Pancreas (tissue), 10 donors: ENCODE data around the gene CACNA2D2. TPM values are rescaled to one million over a fixed set of nuclear protein-coding genes. Genes with fewer than 3 reads are reported as not detected.

Experiments
- ATAC-seq, 4 donors: fragments of 200-7000 bp; cut with Tn5 transposase; one replicate each; pipeline versions ENCODE4 v1.8.0 to v1.9.1; 2020; ENCODE audit warnings: mild to moderate bottlenecking in 4 of 4, moderate library complexity in 4 of 4
- DNase-seq, 6 donors: peaks; one replicate each; pipeline ENCODE4 v3.0.0-alpha.2; 2020
- FAIRE-seq: peaks from 2 replicates; lab custom pipeline; 2012; peaks lifted over from hg19 to GRCh38; lab: Jason Lieb, UNC
- H3K27ac ChIP-seq, 4 donors: fragments of 200-600 bp; sonication (generic); 1 replicate in 3 of 4; 2 replicates in 1 of 4; pipeline versions ENCODE4 v1.5.0 to v1.8.0; 2020
- H3K27me3 ChIP-seq, 4 donors: fragments of 200-600 bp; one replicate each; pipeline ENCODE4 v1.8.0; 2021
- H3K36me3 ChIP-seq, 3 donors: fragments of 200-600 bp; sonication (generic) in 1 of 3; one replicate each; pipeline versions ENCODE4 v1.5.0 to v1.8.0; 2020 to 2021
- H3K4me1 ChIP-seq, 3 donors: fragments of 200-600 bp; one replicate each; pipeline ENCODE4 v1.8.0; 2021
- H3K4me3 ChIP-seq, 4 donors: fragments of 200-600 bp; sonication (generic) in 2 of 4; one replicate each; pipeline versions ENCODE4 v1.5.0 to v1.8.0; 2020 to 2021
- H3K9me3 ChIP-seq, 4 donors: fragments of 200-600 bp; one replicate each; pipeline ENCODE4 v1.8.0; 2021
- CTCF ChIP-seq, 4 donors: fragments of 200-600 bp; sonication (generic) in 3 of 4; IDR thresholded peaks; one replicate each; pipeline versions ENCODE4 v1.5.0 to v1.8.0; 2021; ENCODE audit warnings: antibody characterized with exemption in 4 of 4
- WGBS, 2 donors: extraction: QIAGEN DNeasy Blood & Tissue Kit; methylation state at CpG; one replicate each; pipeline ENCODE4 v1.1.7; 2013; 5-methylcytosine and 5-hydroxymethylcytosine counted together
- intact Hi-C, 3 donors: fragments of 100-400 bp; cut with DNase I; formaldehyde crosslinking; loops; one replicate each; pipeline versions ENCODE4 v1.11.1 to v1.14.2; 2022
- polyA plus RNA-seq, 2 donors: library from polyadenylated mRNA; stranded (reverse); fragments of 200-250 nt; gene quantifications; one replicate each; pipeline ENCODE4 v1.2.3, GENCODE V29; 2013
- total RNA-seq, 6 donors: library from RNA; stranded (reverse); fragmentation: NEBNext Ultra II Directional in 4 of 6; extraction: Animal tissue kit (Norgen Biotek cat#: 25700) in 4 of 6; gene quantifications; one replicate each; pipeline versions ENCODE4 v1.2.1 to v1.2.4, GENCODE V29; 2021 to 2023
- donor health status: healthy with polysubstance abuse.
- donor health status: DM: no; HTN: no; CAD: no; lungs with moderate emphysema.
- donor health status: DM: no; HTN: no; CAD: no.
- donor health status: control.
- donor health status: control.
- donor health status: Bipolar disorder and iron deficiency.
- donor health status: DM: yes; HTN: yes; CAD: no.
- donor health status: DM: no; HTN: no; CAD: no.
- donor health status: DM: no; HTN: no; CAD: no.
- donor health status: DM: yes; HTN: yes; CAD: no.

Gene CACNA2D2
- total and polyA plus RNA-seq, 8 donors: 1.1 to 19.5 (median 3.3) TPM

DNA sequence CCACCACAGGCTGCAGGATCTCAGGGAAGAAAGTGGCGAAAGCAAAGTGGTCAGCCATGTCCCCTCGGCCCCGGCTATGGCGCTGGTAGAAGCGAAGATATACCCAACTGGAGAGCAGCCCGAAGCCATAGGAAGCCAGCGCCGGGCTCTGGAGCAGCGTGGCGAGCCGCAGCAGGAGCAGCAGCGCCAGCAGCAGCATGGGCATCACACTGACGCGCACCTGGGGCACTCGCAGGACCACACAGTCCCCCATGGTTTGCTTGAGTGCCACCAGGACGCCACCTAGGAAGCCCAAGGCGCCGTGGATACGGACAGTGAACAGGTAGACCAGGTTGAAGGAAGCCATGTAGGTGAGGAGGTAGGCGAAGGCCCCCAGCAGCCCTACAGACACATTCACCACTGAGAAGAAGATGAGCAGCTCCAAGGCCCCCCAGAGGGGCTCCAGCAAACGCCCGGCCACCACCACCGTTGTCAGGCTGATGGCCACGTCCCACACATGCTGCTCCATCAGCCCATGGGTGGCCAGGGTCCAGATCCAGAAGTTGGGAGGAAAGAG is 145.0 kb downstream of the CACNA2D2 start:
- peak in 2 of 6 donors; percentile 50 to 56 for DNase-seq
- TF ChIP-seq CTCF (IDR thresholded peaks at IDR 0.05): no peak
- intact Hi-C loops: no loop called here

GRCh38 chr3:50357481-50357880 is 146.0 kb downstream of the CACNA2D2 start:
- WGBS, 2 donors: 54 to 65% methylated on average over 1 of the region's 1 CpG
- intact Hi-C loops: no loop called here
- Histone ChIP-seq H3K36me3 (peaks cover 3 to 24% (median 8%) of the 10 kb centered on the region in 3 donors), H3K4me1 (peaks cover 14 to 41% (median 29%) of the 10 kb centered on the region in 3 donors), H3K27me3 (no peaks in the 10 kb centered on the region), H3K9me3 (no peaks in the 10 kb centered on the region), H3K4me3 (peak overlapping the region in 3 of 4 donors; percentile 64 to 89 (median 86)), H3K27ac (no peak overlapping the region)
- DNase-seq: no peak
- FAIRE-seq: no peak
- ATAC-seq: no peak
- no peak for TF ChIP-seq CTCF (IDR thresholded peaks at IDR 0.05)

More for the DNA sequence above, 145.0 kb downstream of the CACNA2D2 start:
- Histone ChIP-seq H3K27ac (peak overlapping the region; percentile 44 to 85 (median 74)), H3K4me1 (peaks cover 14 to 33% (median 25%) of the 10 kb centered on the region in 3 donors), H3K36me3 (peaks cover 3 to 20% (median 8%) of the 10 kb centered on the region in 3 donors), H3K27me3 (no peaks in the 10 kb centered on the region), H3K4me3 (peak overlapping the region; percentile 64 to 89 (median 82)), H3K9me3 (no peaks in the 10 kb centered on the region)
- FAIRE-seq (no peak), ATAC-seq (peak in 3 of 4 donors; percentile 1 to 2 (median 1))
- WGBS, 2 donors: 18 to 25% methylated on average over 24 of the region's 24 CpGs

- peak in 3 of 6 donors; percentile 44 to 59 (median 53) for DNase-seq
- H3K9me3 ChIP-seq: no peaks in the 10 kb centered on the region
- peaks cover 3 to 24% (median 8%) of the 10 kb centered on the region in 3 donors for H3K36me3 ChIP-seq
- 26 to 39% methylated on average over 5 of the region's 5 CpGs for WGBS, 2 donors
- peak overlapping the region in 2 of 4 donors; percentile 64 to 86 for H3K4me3 ChIP-seq
- ATAC-seq: peak in 2 of 4 donors; percentile 4
- H3K27ac ChIP-seq: no peak overlapping the region
- H3K4me1 ChIP-seq: peaks cover 14 to 51% (median 29%) of the 10 kb centered on the region in 3 donors
- intact Hi-C loops: no loop called here
- no peaks in the 10 kb centered on the region for H3K27me3 ChIP-seq
- no peak for TF ChIP-seq CTCF (IDR thresholded peaks at IDR 0.05)
- FAIRE-seq: no peak
These were observed 146.9 kb downstream of the CACNA2D2 start for GRCh38 chr3:50356553-50356952.

DNA sequence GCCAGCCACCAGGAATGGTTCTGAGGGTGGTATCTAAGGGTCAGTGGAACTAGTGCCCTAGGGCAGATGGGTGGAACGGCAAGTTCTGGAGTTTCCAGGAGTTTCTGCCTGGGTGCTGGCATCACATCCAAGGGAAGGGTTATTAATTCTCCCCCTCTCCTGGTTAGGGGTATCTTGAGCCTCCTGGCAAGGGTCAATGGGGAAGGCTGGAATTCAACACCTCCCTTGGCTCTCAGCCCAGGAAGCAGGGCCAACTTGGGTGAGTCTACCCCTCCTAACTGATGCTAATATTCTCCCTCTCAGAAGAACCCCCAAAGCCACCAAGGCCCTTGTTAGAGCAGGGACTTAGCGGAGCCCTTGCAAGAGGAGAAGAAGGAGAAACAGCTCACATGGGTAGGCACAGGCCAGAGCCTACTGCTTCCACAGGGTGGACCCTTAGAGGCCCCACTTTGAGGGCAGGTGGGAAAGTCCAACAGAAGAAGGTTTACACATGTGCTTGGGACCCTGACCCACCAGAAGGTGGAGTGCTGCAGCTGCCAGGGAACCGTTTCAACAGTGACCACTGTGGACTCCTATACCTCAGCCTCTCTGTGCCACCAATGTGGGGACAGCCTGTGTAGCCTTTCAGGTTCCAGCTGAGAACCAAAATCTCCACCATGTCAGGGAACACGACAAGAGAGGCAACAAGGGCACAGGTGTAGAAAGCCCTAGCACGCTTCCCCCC is 147.4 kb downstream of the CACNA2D2 start:
- no peak for TF ChIP-seq CTCF (IDR thresholded peaks at IDR 0.05)
- ATAC-seq: no peak
- no peaks in the 10 kb centered on the region for H3K9me3 ChIP-seq
- no peaks in the 10 kb centered on the region for H3K27me3 ChIP-seq
- DNase-seq: peak in 1 of 6 donors; percentile 46
- H3K4me3 ChIP-seq: peak overlapping the region in 1 of 4 donors; percentile 86
- no peak overlapping the region for H3K27ac ChIP-seq
- peaks cover 3 to 24% (median 8%) of the 10 kb centered on the region in 3 donors for H3K36me3 ChIP-seq
- WGBS, 2 donors: 49 to 50% methylated on average over 5 of the region's 5 CpGs
- intact Hi-C loops: no loop called here
- H3K4me1 ChIP-seq: peaks cover 14 to 53% (median 29%) of the 10 kb centered on the region in 3 donors
- FAIRE-seq: no peak
